Spleen (tissue), 11 donors: ENCODE results near the gene TPTE2. TPM values are rescaled to one million over a fixed set of nuclear protein-coding genes. Genes with fewer than 3 reads are reported as not detected.
A peak's percentile ranks its signal among the peaks of the same experiment; 100 is the strongest.
"Not testable (repeated sequence)": the region's sequence is repeated elsewhere in the genome, so short reads cannot be mapped to it uniquely, and the experiment has no call there.

Experiments
- DNase-seq: peaks from one replicate; pipeline ENCODE4 v3.0.0-alpha.2; 2020
- H3K27ac ChIP-seq, 8 donors: fragments of 200-600 bp; sonication (generic) in 7 of 8; 1 replicate in 4 of 8; 2 replicates in 4 of 8; pipeline versions ENCODE4 v1.5.0 to v1.8.0; 2016 to 2021; ENCODE audit warnings: inconsistent platforms in 4 of 8, mild to moderate bottlenecking in 4 of 8, moderate library complexity in 1 of 8
- H3K27me3 ChIP-seq, 7 donors: fragments of 200-600 bp; sonication (generic) in 6 of 7; replicated peaks in 1 of 7; 1 replicate in 4 of 7; 2 replicates in 3 of 7; pipeline versions ENCODE4 v1.5.0 to v1.8.0; 2016 to 2021; ENCODE audit warnings: inconsistent platforms in 3 of 7, mild to moderate bottlenecking in 1 of 7
- H3K36me3 ChIP-seq, 6 donors: fragments of 200-600 bp; sonication (generic) in 5 of 6; 1 replicate in 4 of 6; 2 replicates in 2 of 6; pipeline versions ENCODE4 v1.5.0 to v1.8.0; 2016 to 2021; ENCODE audit warnings: inconsistent platforms in 2 of 6
- H3K4me1 ChIP-seq, 6 donors: fragments of 200-600 bp; sonication (generic) in 5 of 6; 1 replicate in 3 of 6; 2 replicates in 3 of 6; pipeline versions ENCODE4 v1.5.0 to v1.8.0; 2016 to 2021; ENCODE audit warnings: inconsistent platforms in 3 of 6
- H3K4me3 ChIP-seq, 8 donors: fragments of 200-600 bp; sonication (generic) in 7 of 8; 1 replicate in 4 of 8; 2 replicates in 4 of 8; pipeline versions ENCODE4 v1.5.0 to v1.8.0; 2016 to 2021; ENCODE audit warnings: inconsistent platforms in 4 of 8, mild to moderate bottlenecking in 4 of 8, moderate library complexity in 2 of 8
- H3K9me3 ChIP-seq, 8 donors: fragments of 200-600 bp; sonication (generic) in 7 of 8; 1 replicate in 4 of 8; 2 replicates in 4 of 8; pipeline versions ENCODE4 v1.5.0 to v1.8.0; 2016 to 2021; ENCODE audit warnings: inconsistent platforms in 4 of 8
- POLR2A ChIP-seq, 3 donors: fragments of 450-650 bp; IDR thresholded peaks; one replicate each; pipeline ENCODE4 v1.5.1; 2017; ENCODE audit warnings: antibody characterized with exemption in 3 of 3, mild to moderate bottlenecking in 1 of 3
- POLR2AphosphoS5 ChIP-seq, 3 donors: sonication (generic); formaldehyde crosslinking; IDR thresholded peaks; one replicate each; pipeline ENCODE4 v1.5.1; 2017; ENCODE audit warnings: antibody characterized with exemption in 3 of 3
- WGBS, 5 donors: extraction: QIAGEN DNeasy Blood & Tissue Kit in 3 of 5; methylation state at CpG; one replicate each; pipeline versions ENCODE4 v1.1.5 to v1.1.7; 2013 to 2018; 5-methylcytosine and 5-hydroxymethylcytosine counted together
- intact Hi-C: fragments of 100-400 bp; cut with DNase I; formaldehyde crosslinking; loops from one replicate; pipeline ENCODE4 v1.15.0; 2023; ENCODE audit warnings: low total_unique reads
- polyA plus RNA-seq, 3 donors: library from polyadenylated mRNA; stranded (reverse); fragments of 200-250 nt; gene quantifications; one replicate each; pipeline ENCODE4 v1.2.1, GENCODE V29; 2013
- total RNA-seq, 7 donors: library from RNA; depleted of rRNA in 3 of 7; stranded (reverse); fragments of >200 nt in 3 of 7; fragmentation: NEBNext Ultra II Directional in 4 of 7; extraction: Animal tissue kit (Norgen Biotek cat#: 25700) in 4 of 7; gene quantifications; one replicate each; pipeline versions ENCODE4 v1.1.0 to v1.2.1, GENCODE V29; 2016 to 2021
- TF ChIP-seq, protein P1 (sequence below), 11 experiments: fragments of 200-600 bp in 7 of 11; fragments of 450-650 bp in 4 of 11; sonication (generic) in 4 of 11; IDR thresholded peaks in 8 of 11; conservative IDR thresholded peaks in 3 of 11; 1 replicate in 7 of 11; 2 replicates in 4 of 11; pipeline versions ENCODE4 v1.4.0 to v1.8.0; 2016 to 2021; ENCODE audit warnings: antibody characterized with exemption in 11 of 11, inconsistent platforms in 4 of 11, mild to moderate bottlenecking in 1 of 11
- donor health status: healthy with polysubstance abuse.
- donor health status: DM: no; HTN: no; CAD: no; lungs with moderate emphysema.
- donor health status: DM: no; HTN: no; CAD: no.
- donor health status: Bipolar disorder and iron deficiency.
- donor health status: healthy.
- donor health status: DM: no; HTN: no; CAD: no.
- donor health status: DM: yes; HTN: yes; CAD: no.

Gene TPTE2
- total and polyA plus RNA-seq, 10 donors: 0.17 to 1.4 (median 0.26) TPM; not detected in 2

DNA sequence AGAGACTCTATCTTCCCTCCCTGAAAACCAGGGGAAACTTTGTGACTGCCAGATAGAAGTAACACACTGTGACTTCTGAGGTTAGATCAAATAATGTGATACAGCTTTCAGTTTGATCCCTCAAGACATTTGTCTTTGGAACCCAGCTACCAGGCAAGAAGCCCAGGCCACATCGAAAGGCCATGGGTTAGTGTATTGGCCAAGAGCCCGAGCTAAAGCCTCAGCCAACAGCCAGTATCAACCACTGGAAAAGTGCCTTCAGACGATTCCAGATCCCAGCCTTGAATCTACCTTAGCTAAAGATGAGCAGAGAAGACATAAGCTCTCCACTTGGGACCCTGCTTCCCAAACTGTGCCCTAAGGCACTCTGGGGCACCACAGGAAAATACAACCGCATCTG, 10.9 kb upstream of the TPTE2 start:
- Histone ChIP-seq H3K9me3 (no peaks in the 10 kb centered on the region), H3K27ac (no peak overlapping the region), H3K36me3 (no peaks in the 10 kb centered on the region), H3K4me1 (no peaks in the 10 kb centered on the region), H3K27me3 (no peaks in the 10 kb centered on the region), H3K4me3 (no peak overlapping the region)
- no peak for DNase-seq
- intact Hi-C loops: no loop called here
- TF ChIP-seq POLR2A (IDR thresholded peaks at IDR 0.05) (no peak), POLR2AphosphoS5 (IDR thresholded peaks at IDR 0.05) (no peak)
- TF ChIP-seq, protein P1, sequence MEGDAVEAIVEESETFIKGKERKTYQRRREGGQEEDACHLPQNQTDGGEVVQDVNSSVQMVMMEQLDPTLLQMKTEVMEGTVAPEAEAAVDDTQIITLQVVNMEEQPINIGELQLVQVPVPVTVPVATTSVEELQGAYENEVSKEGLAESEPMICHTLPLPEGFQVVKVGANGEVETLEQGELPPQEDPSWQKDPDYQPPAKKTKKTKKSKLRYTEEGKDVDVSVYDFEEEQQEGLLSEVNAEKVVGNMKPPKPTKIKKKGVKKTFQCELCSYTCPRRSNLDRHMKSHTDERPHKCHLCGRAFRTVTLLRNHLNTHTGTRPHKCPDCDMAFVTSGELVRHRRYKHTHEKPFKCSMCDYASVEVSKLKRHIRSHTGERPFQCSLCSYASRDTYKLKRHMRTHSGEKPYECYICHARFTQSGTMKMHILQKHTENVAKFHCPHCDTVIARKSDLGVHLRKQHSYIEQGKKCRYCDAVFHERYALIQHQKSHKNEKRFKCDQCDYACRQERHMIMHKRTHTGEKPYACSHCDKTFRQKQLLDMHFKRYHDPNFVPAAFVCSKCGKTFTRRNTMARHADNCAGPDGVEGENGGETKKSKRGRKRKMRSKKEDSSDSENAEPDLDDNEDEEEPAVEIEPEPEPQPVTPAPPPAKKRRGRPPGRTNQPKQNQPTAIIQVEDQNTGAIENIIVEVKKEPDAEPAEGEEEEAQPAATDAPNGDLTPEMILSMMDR (IDR thresholded peaks at IDR 0.05 in 8 of 11, conservative IDR thresholded peaks at IDR 0.05 in 3 of 11): no peak
- WGBS, 5 donors: 70 to 88% (median 82%) methylated on average over 4 of the region's 4 CpGs

DNA sequence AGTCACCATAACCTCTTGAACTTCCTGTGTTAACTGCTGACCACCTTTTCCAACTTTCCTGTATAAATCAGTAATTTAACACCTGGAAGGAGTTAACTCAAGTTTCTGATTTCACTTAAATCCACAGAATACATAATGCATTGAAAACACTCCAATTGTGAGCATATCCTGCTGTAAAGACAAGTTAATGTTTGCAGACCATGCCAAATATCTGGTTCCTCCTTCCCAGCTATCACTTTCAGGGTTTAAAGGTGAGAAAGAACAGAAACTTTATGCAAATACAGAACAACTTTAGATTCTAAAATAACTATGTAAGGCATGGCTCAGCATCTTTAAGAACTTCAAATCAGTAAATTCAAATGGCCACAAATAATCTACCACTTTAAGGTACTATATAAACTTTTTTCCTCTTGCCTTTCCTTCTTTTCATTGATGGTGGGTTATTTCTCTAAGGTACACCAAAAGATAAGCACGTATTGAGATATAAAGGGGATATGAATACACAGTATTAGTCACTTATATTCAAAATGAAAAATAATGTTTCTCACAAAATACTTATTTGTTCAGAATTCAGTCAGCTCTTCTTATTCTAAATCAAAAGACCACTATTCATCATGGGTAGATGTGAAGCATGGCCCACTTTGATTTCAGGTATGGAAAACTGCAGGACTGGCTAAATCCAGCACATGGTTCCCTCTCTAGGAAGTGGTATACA, 6.6 kb upstream of the TPTE2 start:
- H3K9me3 ChIP-seq: no peaks in the 10 kb centered on the region
- H3K27ac ChIP-seq: no peak overlapping the region
- DNase-seq: no peak
- no peaks in the 10 kb centered on the region for H3K36me3 ChIP-seq
- peaks cover 0 to 12% (median 0%) of the 10 kb centered on the region in 7 donors for H3K27me3 ChIP-seq
- TF ChIP-seq, protein P1 (IDR thresholded peaks at IDR 0.05 in 8 of 11, conservative IDR thresholded peaks at IDR 0.05 in 3 of 11): no peak
- no peak for TF ChIP-seq POLR2A (IDR thresholded peaks at IDR 0.05)
- TF ChIP-seq POLR2AphosphoS5 (IDR thresholded peaks at IDR 0.05): no peak
- H3K4me1 ChIP-seq: peaks cover 0 to 5% (median 2%) of the 10 kb centered on the region in 6 donors
- H3K4me3 ChIP-seq: no peak overlapping the region
- WGBS, 5 donors: 44 to 79% (median 64%) methylated on average over 1 of the region's 1 CpG
- intact Hi-C loops: no loop called here

DNA sequence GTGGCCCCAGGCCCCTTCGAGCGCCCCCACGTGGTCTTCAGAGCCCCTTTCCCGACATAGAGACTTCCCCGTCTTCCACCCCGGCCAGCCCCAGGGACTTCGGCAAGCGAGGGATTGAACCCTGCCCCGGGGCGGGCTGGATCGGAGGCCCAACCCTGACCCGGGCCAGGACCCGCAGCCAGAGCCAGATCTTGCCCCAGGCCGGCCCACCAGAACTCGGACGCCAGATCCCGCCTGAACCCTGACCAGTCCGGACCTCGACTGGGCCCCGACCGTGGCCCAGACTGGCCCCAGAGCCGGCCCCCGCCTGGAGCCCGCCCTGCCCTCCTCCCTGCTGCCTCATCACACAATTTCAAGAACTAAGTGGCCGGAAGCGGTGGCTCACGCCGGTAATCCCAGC, 253 bp upstream of the TPTE2 start:
- WGBS, 5 donors: 90 to 95% (median 93%) methylated on average over 22 to 28 of the region's 28 CpGs
- no peak overlapping the region for H3K27ac ChIP-seq
- TF ChIP-seq POLR2AphosphoS5 (IDR thresholded peaks at IDR 0.05) (no peak), POLR2A (IDR thresholded peaks at IDR 0.05) (no peak)
- TF ChIP-seq, protein P1 (IDR thresholded peaks at IDR 0.05 in 8 of 11, conservative IDR thresholded peaks at IDR 0.05 in 3 of 11): no peak
- no peak for DNase-seq
- intact Hi-C loops: no loop called here
- no peaks in the 10 kb centered on the region for H3K9me3 ChIP-seq
- no peaks in the 10 kb centered on the region for H3K36me3 ChIP-seq
- H3K4me3 ChIP-seq: no peak overlapping the region
- peaks cover 0 to 5% (median 2%) of the 10 kb centered on the region in 6 donors for H3K4me1 ChIP-seq
- peaks cover 0 to 12% (median 0%) of the 10 kb centered on the region in 7 donors for H3K27me3 ChIP-seq

DNA sequence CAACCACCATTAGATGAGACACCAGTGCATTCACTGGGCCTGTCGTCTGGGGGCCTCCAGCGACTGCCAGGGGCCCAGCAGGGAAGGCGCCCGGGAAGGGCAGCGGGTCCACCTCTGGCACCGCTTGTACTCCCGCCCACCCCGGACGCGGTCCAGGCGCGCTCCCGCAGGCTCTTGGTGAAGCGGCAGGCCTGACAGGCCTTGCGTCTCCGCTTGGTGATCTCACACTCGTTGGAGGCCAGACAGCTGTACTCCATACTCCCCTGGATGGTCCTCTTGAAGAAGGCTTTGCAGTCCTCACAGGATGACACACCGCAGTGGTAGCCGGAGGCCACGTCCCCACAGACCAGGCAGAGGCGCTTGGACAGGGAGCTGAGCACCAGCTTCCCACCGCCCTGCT, 660 bp downstream of the TPTE2 start:
- H3K27ac ChIP-seq, intact Hi-C loops, H3K27me3 ChIP-seq, H3K9me3 ChIP-seq, H3K4me1 ChIP-seq, H3K4me3 ChIP-seq, H3K36me3 ChIP-seq: not testable (repeated sequence)
- WGBS, 5 donors: 88 to 98% (median 92%) methylated on average over 11 to 22 of the region's 22 CpGs; no CpG with 5 or more reads in 1 of the 5 donors
- DNase-seq: peak; percentile 73

DNA sequence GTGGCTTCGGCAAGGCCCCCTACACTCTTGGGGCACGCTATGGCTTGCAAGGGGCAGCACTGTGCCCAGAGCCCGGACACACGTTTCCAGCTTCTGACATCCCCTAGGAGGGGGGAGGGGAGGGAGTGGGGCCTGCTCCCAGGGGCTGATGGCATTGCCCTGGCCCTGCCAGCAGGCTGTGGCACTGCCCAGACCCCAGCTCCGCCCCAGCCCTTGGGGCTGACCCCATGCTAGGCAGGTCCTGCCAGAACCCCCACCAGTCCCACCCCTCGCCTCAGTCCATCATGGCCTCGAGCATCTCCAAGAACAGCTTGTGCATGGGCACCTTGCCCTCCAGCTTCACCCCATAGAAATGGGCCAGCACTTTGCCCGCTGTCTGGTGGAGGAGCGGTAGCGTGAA, 1.6 kb downstream of the TPTE2 start:
- H3K9me3 ChIP-seq, H3K36me3 ChIP-seq, intact Hi-C loops, H3K4me3 ChIP-seq, H3K27ac ChIP-seq, H3K4me1 ChIP-seq, H3K27me3 ChIP-seq, DNase-seq: not testable (repeated sequence)
- WGBS, 5 donors: no CpG with 5 or more reads among the region's 10 CpGs

DNA sequence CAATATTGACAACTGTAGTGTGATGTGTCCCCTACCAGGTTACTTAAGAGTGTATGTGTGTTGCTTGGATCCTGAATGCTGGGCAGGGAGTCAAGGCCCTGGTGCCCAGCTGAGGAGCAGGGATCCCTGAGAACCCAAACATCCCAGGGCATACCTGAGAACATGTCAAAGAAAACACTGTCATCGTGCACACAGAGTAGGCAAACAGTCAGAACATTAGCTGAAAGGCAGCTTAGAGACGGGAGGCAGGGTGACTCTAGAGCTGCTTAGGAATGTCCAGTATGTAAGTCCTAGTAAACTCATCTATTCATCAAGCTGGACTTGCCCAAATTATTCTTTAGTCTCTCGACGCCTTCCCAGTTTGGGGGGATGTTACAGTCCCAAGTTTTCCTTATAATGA, 4.0 kb downstream of the TPTE2 start:
- H3K27me3 ChIP-seq, H3K4me1 ChIP-seq, H3K4me3 ChIP-seq, H3K9me3 ChIP-seq, H3K36me3 ChIP-seq, intact Hi-C loops, H3K27ac ChIP-seq, DNase-seq: not testable (repeated sequence)
- WGBS, 5 donors: 85 to 91% (median 88%) methylated on average over 2 of the region's 4 CpGs

DNA sequence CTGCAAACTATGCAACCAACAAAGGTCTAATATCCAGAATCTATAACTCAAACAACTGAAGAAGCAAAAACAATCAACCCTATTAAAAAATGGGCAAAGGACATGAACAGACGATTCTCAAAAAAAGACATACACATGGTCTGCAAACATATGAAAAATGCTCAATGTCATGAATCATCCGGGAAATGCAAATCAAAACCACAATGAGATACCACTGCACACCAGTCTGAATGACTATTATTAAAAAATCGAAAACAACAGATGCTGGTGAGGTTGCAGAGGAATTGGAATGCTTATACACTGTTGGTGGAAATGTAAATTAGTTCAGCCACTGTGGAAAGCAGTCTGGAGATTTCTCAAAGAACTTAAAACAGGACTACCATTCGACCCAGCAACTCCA, 12.1 kb downstream of the TPTE2 start:
- H3K4me3 ChIP-seq, H3K27me3 ChIP-seq, DNase-seq, intact Hi-C loops, H3K9me3 ChIP-seq, H3K27ac ChIP-seq, H3K36me3 ChIP-seq, H3K4me1 ChIP-seq: not testable (repeated sequence)
- 53 to 74% (median 73%) methylated on average over 3 to 4 of the region's 4 CpGs for WGBS, 5 donors

DNA sequence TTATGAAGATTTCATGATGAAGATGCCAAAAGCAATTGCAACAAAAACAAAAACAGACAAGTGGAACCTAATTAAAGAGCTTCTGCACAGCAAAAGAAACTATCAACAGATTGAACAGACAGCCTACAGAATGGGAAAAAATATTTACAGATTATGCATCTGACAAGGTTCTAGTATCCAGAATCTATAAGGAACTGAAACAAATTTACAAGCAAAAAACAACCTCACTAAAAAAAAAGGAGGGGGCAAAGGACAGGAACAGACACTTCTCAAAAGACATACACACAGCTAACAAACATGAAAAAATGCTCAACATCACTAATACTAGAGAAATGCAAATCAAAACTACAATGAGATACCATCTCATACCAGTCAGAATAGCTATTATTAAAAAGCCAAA, 35.7 kb downstream of the TPTE2 start:
- H3K4me3 ChIP-seq, DNase-seq, H3K27ac ChIP-seq, H3K27me3 ChIP-seq, intact Hi-C loops, H3K36me3 ChIP-seq, H3K9me3 ChIP-seq, H3K4me1 ChIP-seq: not testable (repeated sequence)
